GM12878 (cell line): ENCODE measurements around the gene ETS1. TPM values are rescaled to one million over a fixed set of nuclear protein-coding genes. Genes with fewer than 3 reads are reported as not detected.

Experiments used
- ATAC-seq: fragments of 200-7000 bp; cut with Tn5 transposase; 3 replicates; pipeline ENCODE4 v1.9.1; 2020; ENCODE audit warnings: mild to moderate bottlenecking, moderate library complexity
- BruUV-seq: library from RNA; stranded (reverse); fragments of 400-500 nt; replicated peaks from 2 replicates; lab custom pipeline; 2021; lab: Mats Ljungman, UMichigan
- CTCF ChIA-PET: fragments of 300-600 bp; sonication (Branson Sonifier 250); formaldehyde crosslinking; extraction: SDS; loops from one replicate; lab custom pipeline; 2021; ENCODE audit warnings: inconsistent platforms; lab: Yijun Ruan, JAX
- POLR2A ChIA-PET: fragments of 350-600 bp; formaldehyde crosslinking; extraction: SDS; loops from one replicate; lab custom pipeline; 2021; ENCODE audit warnings: inconsistent platforms; lab: Charles Lee
- RAD21 ChIA-PET: fragments of 300-600 bp; sonication (Branson Sonifier 250); formaldehyde crosslinking; loops from one replicate; lab custom pipeline; 2023; ENCODE audit warnings: antibody characterized with exemption; ENCODE audit not compliant: unreplicated experiment; lab: Charles Lee
- SMC1A ChIA-PET: fragments of 300-600 bp; sonication (Branson Sonifier 250); formaldehyde crosslinking; loops from one replicate; lab custom pipeline; 2023; ENCODE audit not compliant: unreplicated experiment, uncharacterized antibody; lab: Charles Lee
- DNase-seq: peaks from one replicate; pipeline ENCODE4 v3.0.0-alpha.2; 2011; ENCODE audit warnings: low read depth, low spot score
- FAIRE-seq: peaks from 3 replicates; lab custom pipeline; 2011; peaks lifted over from hg19 to GRCh38; lab: Jason Lieb, UNC
- H2AFZ ChIP-seq: 2 replicates; pipeline ENCODE4 v1.6.0; 2011; ENCODE audit warnings: low read depth, low read length, control low read depth; ENCODE audit not compliant: control insufficient read depth
- H3K27ac ChIP-seq: 2 replicates; pipeline ENCODE4 v1.5.1; 2011; ENCODE audit warnings: control low read depth; ENCODE audit not compliant: control insufficient read depth, insufficient read depth
- H3K27me3 ChIP-seq, 2 experiments: replicated peaks in 1 of 2; 2 replicates each; pipeline versions ENCODE4 v1.6.0 to v1.6.1; 2011; ENCODE audit warnings: low read length in 1 of 2; ENCODE audit not compliant: control insufficient read depth in 2 of 2, insufficient read depth in 2 of 2
- H3K36me3 ChIP-seq, 2 experiments: 2 replicates each; pipeline ENCODE4 v1.5.1; 2011; ENCODE audit warnings: low read length in 1 of 2; ENCODE audit not compliant: control insufficient read depth in 2 of 2, insufficient read depth in 2 of 2
- H3K4me1 ChIP-seq: 2 replicates; pipeline ENCODE4 v1.6.1; 2011; ENCODE audit warnings: mild to moderate bottlenecking, low read length, moderate library complexity, mixed read lengths; ENCODE audit not compliant: control insufficient read depth, insufficient read depth
- H3K4me2 ChIP-seq: 2 replicates; pipeline ENCODE4 v1.6.0; 2011; ENCODE audit warnings: control low read depth; ENCODE audit not compliant: control insufficient read depth, insufficient read depth
- H3K4me3 ChIP-seq: fragments of 200-600 bp; sonication (generic); 2 replicates; pipeline ENCODE4 v1.5.1; 2016
- H3K79me2 ChIP-seq: 2 replicates; pipeline ENCODE4 v1.6.0; 2011; ENCODE audit warnings: low read length; ENCODE audit not compliant: control insufficient read depth, insufficient read depth
- H3K9ac ChIP-seq: 2 replicates; pipeline ENCODE4 v1.8.0; 2011; ENCODE audit warnings: low read length, control low read depth, mixed read lengths; ENCODE audit not compliant: control insufficient read depth, insufficient read depth
- H3K9me3 ChIP-seq: replicated peaks from 3 replicates; pipeline ENCODE4 v1.5.1; 2011; ENCODE audit warnings: mild to moderate bottlenecking, low read length; ENCODE audit not compliant: control insufficient read depth, insufficient read depth
- H4K20me1 ChIP-seq: 2 replicates; pipeline ENCODE4 v1.6.0; 2011; ENCODE audit not compliant: control insufficient read depth, insufficient read depth
- ATF2 ChIP-seq: IDR thresholded peaks from 2 replicates; pipeline ENCODE4 v1.6.1; 2012; ENCODE audit warnings: low read length, inconsistent platforms
- CEBPB ChIP-seq, 2 experiments: fragments of 150-350 bp in 1 of 2; IDR thresholded peaks; 2 replicates each; pipeline ENCODE4 v1.6.1; 2012 to 2014; ENCODE audit warnings: low read depth in 2 of 2, low read length in 2 of 2, borderline replicate concordance in 1 of 2, inconsistent platforms in 1 of 2
- ETV6 ChIP-seq, 2 experiments: fragments of 450-650 bp in 1 of 2; IDR thresholded peaks in 1 of 2; conservative IDR thresholded peaks in 1 of 2; 2 replicates each; pipeline ENCODE4 v1.6.1; 2014; ENCODE audit warnings: antibody characterized with exemption in 1 of 2, borderline replicate concordance in 1 of 2, low read depth in 1 of 2, mild to moderate bottlenecking in 1 of 2, moderate library complexity in 1 of 2
- FOS ChIP-seq: IDR thresholded peaks from 3 replicates; pipeline ENCODE4 v1.6.1; 2011; ENCODE audit warnings: borderline replicate concordance; ENCODE audit not compliant: insufficient read length; ENCODE audit errors: extremely low read depth
- FOXK2 ChIP-seq: fragments of 450-650 bp; IDR thresholded peaks from 2 replicates; pipeline ENCODE4 v1.6.1; 2017; ENCODE audit warnings: mild to moderate bottlenecking, moderate library complexity
- GATAD2B ChIP-seq: fragments of 450-650 bp; conservative IDR thresholded peaks from 2 replicates; pipeline ENCODE4 v1.6.1; 2017; ENCODE audit warnings: low read depth, mild to moderate bottlenecking, moderate library complexity
- JUND ChIP-seq: IDR thresholded peaks from 2 replicates; pipeline ENCODE4 v1.6.1; 2012; ENCODE audit warnings: low read depth, mild to moderate bottlenecking, low read length, improper control_type of control experiment, moderate library complexity
- NBN ChIP-seq: fragments of 450-650 bp; IDR thresholded peaks from 2 replicates; pipeline ENCODE4 v1.6.1; 2016
- NRF1 ChIP-seq: conservative IDR thresholded peaks from 2 replicates; pipeline ENCODE4 v1.6.1; 2011; ENCODE audit warnings: mild to moderate bottlenecking, low read depth, low read length, improper control_type of control experiment
- RAD51 ChIP-seq: fragments of 450-650 bp; IDR thresholded peaks from 2 replicates; pipeline ENCODE4 v1.6.1; 2016; ENCODE audit warnings: moderate library complexity, mild to moderate bottlenecking, inconsistent platforms
- RBBP5 ChIP-seq: fragments of 200-600 bp; sonication (generic); conservative IDR thresholded peaks from 2 replicates; pipeline ENCODE4 v1.6.1; 2016
- RELA ChIP-seq: fragments of 450-650 bp; IDR thresholded peaks from 2 replicates; pipeline ENCODE4 v1.8.0; 2014; ENCODE audit warnings: borderline replicate concordance; ENCODE audit not compliant: partially characterized antibody
- RELB ChIP-seq: fragments of 450-650 bp; IDR thresholded peaks from 2 replicates; pipeline ENCODE4 v1.6.1; 2017; ENCODE audit warnings: low read depth, mild to moderate bottlenecking, moderate library complexity
- TCF7 ChIP-seq: IDR thresholded peaks from 2 replicates; pipeline ENCODE4 v1.6.1; 2014; ENCODE audit warnings: antibody characterized with exemption, borderline replicate concordance
- ZBTB40 ChIP-seq: fragments of 450-650 bp; IDR thresholded peaks from 2 replicates; pipeline ENCODE4 v1.6.1; 2016; ENCODE audit warnings: mild to moderate bottlenecking, moderate library complexity, borderline replicate concordance
- WGBS: methylation state at CpG from one replicate; pipeline ENCODE4 v1.1.6; 2016; ENCODE audit warnings: low lambda C conversion rate; ENCODE audit not compliant: insufficient replicate concordance, insufficient coverage; ENCODE audit errors: missing lambda C conversion rate; 5-methylcytosine and 5-hydroxymethylcytosine counted together
- in situ Hi-C: fragments of 300-500 bp; cut with MboI; formaldehyde crosslinking; loops from 9 replicates; pipeline ENCODE4 v1.14.3; 2018; ENCODE audit warnings: mixed read lengths
- intact Hi-C: fragments of 100-400 bp; cut with micrococcal nuclease; formaldehyde crosslinking; loops from one replicate; pipeline ENCODE4 v1.14.2; 2022; ENCODE audit not compliant: unreplicated experiment
- polyA plus RNA-seq, 11 experiments: library from polyadenylated mRNA; depleted of rRNA in 4 of 11; unstranded in 6 of 11; stranded (reverse) in 5 of 11; fragments of >200 nt; fragmentation: Nextera tagmentation in 4 of 11; fragmentation: Illumina TruSeq in 1 of 11; extraction: Ambion mirVana in 4 of 11; extraction: Trizol in 1 of 11; gene quantifications; 1 replicate in 1 of 11; 2 replicates in 10 of 11; pipeline versions ENCODE4 v1.2.1 to v1.2.3, GENCODE V29; 2011 to 2016; ENCODE audit warnings: inconsistent platforms in 2 of 11, missing spikeins in 2 of 11, low read depth in 1 of 11
- total RNA-seq, 4 experiments: library from RNA; depleted of rRNA in 3 of 4; stranded (reverse); fragments of >200 nt in 3 of 4; fragmentation: Illumina TruSeq in 1 of 4; extraction: Trizol in 1 of 4; gene quantifications; 2 replicates each; pipeline versions ENCODE4 v1.2.1 to v1.2.3, GENCODE V29; 2013 to 2021

The ETS1 gene
- total and polyA plus RNA-seq, 10 of the 15 experiments (the other 5 are each of a cell fraction or from before 2014, with no cell fraction given), result 12.5 to 112 (median 55.5) TPM

GRCh38 chr11:128487978-128488377 is 99.4 kb downstream of the ETS1 start:
- Histone ChIP-seq H3K4me3 (no peak overlapping the region), H3K4me2 (no peak overlapping the region), H4K20me1 (no peaks in the 10 kb centered on the region), H3K36me3 (peaks cover 20 to 53% of the 10 kb centered on the region in 2 experiments), H3K9ac (no peak overlapping the region), H3K27ac (no peak overlapping the region), H2AFZ (no peak overlapping the region), H3K9me3 (no peaks in the 10 kb centered on the region), H3K79me2 (peaks cover 28% of the 10 kb centered on the region), H3K4me1 (peaks cover 34% of the 10 kb centered on the region), H3K27me3 (no peaks in the 10 kb centered on the region)
- ATAC-seq (no peak), FAIRE-seq (no peak), DNase-seq (no peak)
- WGBS, result 88% methylated on average over 5 of the region's 5 CpGs
- RAD21 ChIA-PET, result interaction anchor here (0.8 to 1.0 kb wide), 2 partner anchors 15 to 20 kb away, joined by 3 to 4 read pairs; no protein-coding TSS in a partner anchor
- no TSS peak for BruUV-seq
- intact Hi-C loops, result no loop called here
- POLR2A ChIA-PET, result no interaction called here
- CTCF ChIA-PET, result interaction anchor here (0.8 to 1.4 kb wide), 2 partner anchors 10 to 198 kb away, joined by 3 read pairs; no protein-coding TSS in a partner anchor
- SMC1A ChIA-PET, result interaction anchor here (5.8 to 8.1 kb wide), 2 partner anchors 17 to 31 kb away, joined by 56 to 111 read pairs; no protein-coding TSS in a partner anchor
- in situ Hi-C loops, result no loop called here
- TF ChIP-seq NBN (no peak), JUND (no peak), CEBPB (IDR thresholded peaks at IDR 0.05; ENCODE audit: borderline replicate concordance in 1 of 2, low read depth in 2 of 2, low read length in 2 of 2) (no peak), RBBP5 (no peak), ZBTB40 (no peak), FOXK2 (no peak), RELB (no peak), FOS (no peak), NRF1 (no peak), ATF2 (no peak), RAD51 (no peak), ETV6 (conservative IDR thresholded peaks at IDR 0.05 in 1 of 2, IDR thresholded peaks at IDR 0.05 in 1 of 2; ENCODE audit: borderline replicate concordance in 1 of 2, low read depth in 1 of 2) (no peak), GATAD2B (no peak), RELA (no peak), TCF7 (no peak)
